H1 (cell line): Measurements from ENCODE around the gene PEPD. TPM values are rescaled to one million over a fixed set of nuclear protein-coding genes. Genes with fewer than 3 reads are reported as not detected.

ENCODE experiments used
- CTCF ChIA-PET: fragments of 300-600 bp; sonication (Branson Sonifier 250); formaldehyde crosslinking; loops from one replicate; lab custom pipeline; 2021; ENCODE audit not compliant: partially characterized antibody; lab: Charles Lee
- POLR2A ChIA-PET: fragments of 300-600 bp; sonication (Branson Sonifier 250); formaldehyde crosslinking; loops from one replicate; lab custom pipeline; 2021; ENCODE audit warnings: inconsistent platforms; ENCODE audit not compliant: partially characterized antibody; lab: Charles Lee
- DNase-seq, 2 experiments: peaks; one replicate each; pipeline versions ENCODE4 v3.0.0 to v3.0.0-alpha.2; 2010 to 2022; ENCODE audit warnings: low spot score in 2 of 2, low read depth in 1 of 2, mixed read lengths in 1 of 2
- FAIRE-seq: peaks from 2 replicates; lab custom pipeline; 2011; peaks lifted over from hg19 to GRCh38; lab: Jason Lieb, UNC
- H2AFZ ChIP-seq: 2 replicates; pipeline ENCODE4 v1.8.1; 2012; ENCODE audit warnings: low read length, inconsistent platforms
- H2AK5ac ChIP-seq: 2 replicates; pipeline ENCODE4 v1.6.1; 2013; ENCODE audit warnings: low read depth, low read length
- H2BK120ac ChIP-seq: replicated peaks from 2 replicates; pipeline ENCODE3; 2013; ENCODE audit warnings: low read depth, low read length, inconsistent platforms
- H2BK12ac ChIP-seq: 2 replicates; pipeline ENCODE4 v1.6.1; 2013; ENCODE audit warnings: low read depth, low read length
- H2BK15ac ChIP-seq: 2 replicates; pipeline ENCODE4 v1.6.1; 2013; ENCODE audit warnings: low read length
- H2BK20ac ChIP-seq: 2 replicates; pipeline ENCODE4 v1.6.1; 2013; ENCODE audit warnings: low read length
- H2BK5ac ChIP-seq: 2 replicates; pipeline ENCODE4 v1.6.1; 2013; ENCODE audit warnings: low read depth, low read length
- H3K14ac ChIP-seq: 2 replicates; pipeline ENCODE4 v1.6.1; 2013; ENCODE audit warnings: inconsistent platforms; ENCODE audit not compliant: insufficient read length
- H3K18ac ChIP-seq: 2 replicates; pipeline ENCODE4 v1.6.1; 2013; ENCODE audit warnings: low read length; ENCODE audit errors: extremely low read depth
- H3K23ac ChIP-seq: 2 replicates; pipeline ENCODE4 v1.6.1; 2013; ENCODE audit warnings: inconsistent platforms; ENCODE audit not compliant: insufficient read length
- H3K23me2 ChIP-seq: 2 replicates; pipeline ENCODE4 v1.6.1; 2013; ENCODE audit warnings: low read depth, low read length
- H3K27ac ChIP-seq: 2 replicates; pipeline ENCODE4 v1.6.1; 2011; ENCODE audit warnings: low read depth, low read length, inconsistent platforms
- H3K27me3 ChIP-seq, 4 experiments: replicated peaks in 1 of 4; 1 replicate in 1 of 4; 2 replicates in 3 of 4; pipeline versions ENCODE4 v1.6.1 to v1.8.1; 2011 to 2013; ENCODE audit warnings: low read length in 3 of 4, mild to moderate bottlenecking in 3 of 4, inconsistent platforms in 2 of 4, mixed read lengths in 2 of 4, moderate library complexity in 1 of 4; ENCODE audit not compliant: control insufficient read depth in 3 of 4, insufficient read depth in 3 of 4; ENCODE audit errors: extremely low read depth in 1 of 4
- H3K36me3 ChIP-seq, 4 experiments: 2 replicates each; pipeline versions ENCODE4 v1.6.1 to v1.8.1; 2011 to 2013; ENCODE audit warnings: mild to moderate bottlenecking in 4 of 4, low read length in 3 of 4, moderate library complexity in 2 of 4, control low read depth in 1 of 4, inconsistent platforms in 1 of 4; ENCODE audit not compliant: insufficient read depth in 4 of 4, control insufficient read depth in 2 of 4
- H3K4ac ChIP-seq: replicated peaks from 2 replicates; pipeline ENCODE3; 2013; ENCODE audit warnings: low read length, low read depth, mixed read lengths, inconsistent platforms; ENCODE audit not compliant: insufficient read length
- H3K4me1 ChIP-seq, 4 experiments: replicated peaks in 1 of 4; 1 replicate in 1 of 4; 2 replicates in 3 of 4; pipeline versions ENCODE4 v1.6.1 to v1.8.1; 2011 to 2013; ENCODE audit warnings: low read length in 3 of 4, inconsistent platforms in 2 of 4, mixed read lengths in 1 of 4; ENCODE audit not compliant: insufficient read depth in 4 of 4, control insufficient read depth in 3 of 4
- H3K4me2 ChIP-seq, 2 experiments: 2 replicates each; pipeline versions ENCODE4 v1.6.1 to v1.8.1; 2011 to 2013; ENCODE audit warnings: low read depth in 2 of 2, low read length in 2 of 2, control low read depth in 1 of 2, inconsistent platforms in 1 of 2, mild to moderate bottlenecking in 1 of 2; ENCODE audit not compliant: insufficient read depth in 1 of 2
- H3K4me3 ChIP-seq, 4 experiments: fragments of 200-600, 300-600 bp in 1 of 4; sonication (generic), shearing (Covaris generic), sonication (Bioruptor Twin) in 1 of 4; 2 replicates each; pipeline versions ENCODE4 v1.5.1 to v1.8.1; 2011 to 2016; ENCODE audit warnings: low read length in 4 of 4, low read depth in 3 of 4, control low read depth in 2 of 4, inconsistent platforms in 2 of 4, mild to moderate bottlenecking in 2 of 4, mixed read lengths in 1 of 4, moderate library complexity in 1 of 4; ENCODE audit not compliant: insufficient read depth in 2 of 4; ENCODE audit errors: extremely low read depth in 1 of 4
- H3K56ac ChIP-seq: replicated peaks from 2 replicates; pipeline ENCODE3; 2013; ENCODE audit warnings: low read depth, mild to moderate bottlenecking, mixed read lengths, low read length, inconsistent platforms; ENCODE audit not compliant: insufficient read length
- H3K79me1 ChIP-seq: 2 replicates; pipeline ENCODE4 v1.6.1; 2013; ENCODE audit warnings: low read depth, low read length, control low read depth
- H3K79me2 ChIP-seq, 2 experiments: 2 replicates each; pipeline versions ENCODE4 v1.6.1 to v1.8.1; 2012 to 2013; ENCODE audit warnings: low read length in 2 of 2, mild to moderate bottlenecking in 2 of 2, inconsistent platforms in 1 of 2; ENCODE audit not compliant: insufficient read depth in 2 of 2, control insufficient read depth in 1 of 2
- H3K9ac ChIP-seq, 4 experiments: replicated peaks in 1 of 4; 1 replicate in 1 of 4; 2 replicates in 3 of 4; pipeline versions ENCODE4 v1.6.1 to v1.8.1; 2011 to 2013; ENCODE audit warnings: low read depth in 3 of 4, low read length in 3 of 4, control low read depth in 2 of 4, mild to moderate bottlenecking in 2 of 4, moderate library complexity in 2 of 4, inconsistent platforms in 1 of 4; ENCODE audit errors: extremely low read depth in 1 of 4
- H3K9me3 ChIP-seq, 2 experiments: 2 replicates each; pipeline versions ENCODE4 v1.6.1 to v1.8.1; 2012 to 2013; ENCODE audit warnings: mild to moderate bottlenecking in 2 of 2, moderate library complexity in 2 of 2, control low read depth in 1 of 2, inconsistent platforms in 1 of 2, low read depth in 1 of 2, low read length in 1 of 2, mixed read lengths in 1 of 2; ENCODE audit not compliant: insufficient read depth in 2 of 2
- H4K20me1 ChIP-seq, 2 experiments: replicated peaks in 1 of 2; 2 replicates each; pipeline versions ENCODE3 to v1.8.1; 2011 to 2013; ENCODE audit warnings: inconsistent platforms in 2 of 2, low read length in 2 of 2, mild to moderate bottlenecking in 1 of 2; ENCODE audit not compliant: insufficient read depth in 2 of 2, control insufficient read depth in 1 of 2
- H4K5ac ChIP-seq: 2 replicates; pipeline ENCODE4 v1.6.1; 2013; ENCODE audit warnings: low read length, low read depth, mixed read lengths, inconsistent platforms; ENCODE audit not compliant: insufficient read length
- H4K8ac ChIP-seq: 2 replicates; pipeline ENCODE4 v1.8.0; 2013; ENCODE audit warnings: mild to moderate bottlenecking, moderate library complexity, low read length, inconsistent platforms; ENCODE audit not compliant: insufficient read depth; ENCODE audit errors: extremely low read depth
- H4K91ac ChIP-seq: replicated peaks from 2 replicates; pipeline ENCODE3; 2013; ENCODE audit warnings: low read length, mixed read lengths, inconsistent platforms; ENCODE audit not compliant: insufficient read length
- EGR1 ChIP-seq: IDR thresholded peaks from 2 replicates; pipeline ENCODE4 v1.6.1; 2011; ENCODE audit warnings: low read depth, low read length, borderline replicate concordance
- GABPA ChIP-seq: IDR thresholded peaks from 2 replicates; pipeline ENCODE4 v1.6.1; 2011; ENCODE audit warnings: mild to moderate bottlenecking, low read length, moderate library complexity, borderline replicate concordance; ENCODE audit not compliant: insufficient read depth
- HDAC6 ChIP-seq: IDR thresholded peaks from one replicate; pipeline ENCODE4 v1.7.1; 2012; ENCODE audit warnings: low read depth, mild to moderate bottlenecking, inconsistent platforms, low read length, moderate library complexity
- KDM1A ChIP-seq: fragments of 200-600, 300-600 bp; sonication (generic); IDR thresholded peaks from 2 replicates; pipeline ENCODE4 v1.7.1; 2016; ENCODE audit warnings: mild to moderate bottlenecking, low read length, borderline replicate concordance
- SP2 ChIP-seq: IDR thresholded peaks from 2 replicates; pipeline ENCODE4 v1.6.1; 2012; ENCODE audit warnings: mild to moderate bottlenecking, low read length, inconsistent platforms
- WGBS, 2 experiments: shearing (Covaris generic) in 1 of 2; methylation state at CpG; one replicate each; pipeline versions ENCODE4 v1.1.6 to v1.1.7; 2013 to 2015; ENCODE audit warnings: low lambda C conversion rate in 2 of 2, mixed read lengths in 2 of 2, inconsistent platforms in 1 of 2, low coverage in 1 of 2, missing lambda C conversion rate in 1 of 2; ENCODE audit not compliant: insufficient replicate concordance in 2 of 2, insufficient coverage in 1 of 2, insufficient read length in 1 of 2; ENCODE audit errors: extremely low coverage in 1 of 2, missing lambda C conversion rate in 1 of 2; 5-methylcytosine and 5-hydroxymethylcytosine counted together
- polyA plus RNA-seq, 7 experiments: library from polyadenylated mRNA; depleted of rRNA in 3 of 7; stranded (reverse) in 5 of 7; unstranded in 2 of 7; fragments of >200 nt in 5 of 7; fragments of 200-250 nt in 2 of 7; gene quantifications; 1 replicate in 5 of 7; 2 replicates in 1 of 7; 4 replicates in 1 of 7; pipeline versions ENCODE4 v1.2.1 to v1.2.3, GENCODE V29; 2011 to 2013; ENCODE audit warnings: missing spikeins in 2 of 7, mixed read lengths in 2 of 7
- total RNA-seq: library from RNA; stranded (reverse); fragmentation: NEBNext Ultra II Directional; extraction: Animal tissue kit (Norgen Biotek cat#: 25700); gene quantifications from 2 replicates; pipeline ENCODE4 v1.2.1, GENCODE V29; 2021

Gene PEPD
- total and polyA plus RNA-seq, 2 of the 8 experiments (the other 6 are each of a cell fraction or from before 2014, with no cell fraction given): 84.1 to 178 TPM

GRCh38 chr19:33376941-33377557 lies 144.5 kb downstream of the PEPD start:
- H2BK15ac ChIP-seq: no peak overlapping the region
- H3K23me2 ChIP-seq: peaks cover 6% of the 10 kb centered on the region
- no peak overlapping the region for H4K8ac ChIP-seq
- no peak overlapping the region for H3K18ac ChIP-seq
- H3K56ac ChIP-seq: no peak overlapping the region
- no peak overlapping the region for H2BK120ac ChIP-seq
- peaks cover 0 to 9% (median 2%) of the 10 kb centered on the region in 4 experiments; a peak in 4 of 8 replicates for H3K36me3 ChIP-seq
- peak overlapping the region in 1 of 2 experiments; percentile 16; a peak in 1 of 4 replicates for H3K4me2 ChIP-seq
- H2BK12ac ChIP-seq: no peak overlapping the region
- POLR2A ChIA-PET: interaction anchor here (0.8 to 2.1 kb wide), 8 partner anchors 10 to 130 kb away, joined by 3 to 7 read pairs (median 4); partner anchors contain the start of gene CEBPA
- CTCF ChIA-PET: interaction anchor here (0.7 to 4.2 kb wide), 15 partner anchors 11 to 489 kb away, joined by 3 to 21 read pairs (median 4); partner anchors contain the start of gene CEBPA
- no peaks in the 10 kb centered on the region for H3K27me3 ChIP-seq
- H3K79me1 ChIP-seq: peaks cover 19% of the 10 kb centered on the region
- no peak overlapping the region for H3K23ac ChIP-seq
- DNase-seq (no peak), FAIRE-seq (no peak)
- H4K91ac ChIP-seq: no peak overlapping the region
- no peak overlapping the region for H3K4me3 ChIP-seq
- no peak overlapping the region for H4K5ac ChIP-seq
- no peak overlapping the region for H3K14ac ChIP-seq
- WGBS, 2 experiments: 84% methylated on average over 7 of the region's 7 CpGs; no CpG with 5 or more reads in 1 of the 2 experiments
- H3K4me1 ChIP-seq: peaks cover 4 to 12% (median 6%) of the 10 kb centered on the region in 4 experiments; a peak in 6 of 7 replicates
- H3K79me2 ChIP-seq: peaks cover 27 to 80% of the 10 kb centered on the region in 2 experiments
- H3K9ac ChIP-seq: no peak overlapping the region; a peak in 1 of 7 replicates
- H4K20me1 ChIP-seq: peaks cover 34% of the 10 kb centered on the region in 2 experiments
- H3K27ac ChIP-seq: no peak overlapping the region
- no peak overlapping the region for H3K4ac ChIP-seq
- H2AFZ ChIP-seq: no peak overlapping the region
- TF ChIP-seq EGR1: no peak
- TF ChIP-seq KDM1A: no peak
- TF ChIP-seq GABPA: no peak
- TF ChIP-seq HDAC6: no peak
- TF ChIP-seq SP2: no peak
- H3K9me3 ChIP-seq: no peaks in the 10 kb centered on the region
- no peak overlapping the region for H2AK5ac ChIP-seq
- no peak overlapping the region for H2BK5ac ChIP-seq
- no peak overlapping the region for H2BK20ac ChIP-seq
